Measurements from ENCODE around the gene TBKBP1.

- TF ChIP-seq, protein P1, sequence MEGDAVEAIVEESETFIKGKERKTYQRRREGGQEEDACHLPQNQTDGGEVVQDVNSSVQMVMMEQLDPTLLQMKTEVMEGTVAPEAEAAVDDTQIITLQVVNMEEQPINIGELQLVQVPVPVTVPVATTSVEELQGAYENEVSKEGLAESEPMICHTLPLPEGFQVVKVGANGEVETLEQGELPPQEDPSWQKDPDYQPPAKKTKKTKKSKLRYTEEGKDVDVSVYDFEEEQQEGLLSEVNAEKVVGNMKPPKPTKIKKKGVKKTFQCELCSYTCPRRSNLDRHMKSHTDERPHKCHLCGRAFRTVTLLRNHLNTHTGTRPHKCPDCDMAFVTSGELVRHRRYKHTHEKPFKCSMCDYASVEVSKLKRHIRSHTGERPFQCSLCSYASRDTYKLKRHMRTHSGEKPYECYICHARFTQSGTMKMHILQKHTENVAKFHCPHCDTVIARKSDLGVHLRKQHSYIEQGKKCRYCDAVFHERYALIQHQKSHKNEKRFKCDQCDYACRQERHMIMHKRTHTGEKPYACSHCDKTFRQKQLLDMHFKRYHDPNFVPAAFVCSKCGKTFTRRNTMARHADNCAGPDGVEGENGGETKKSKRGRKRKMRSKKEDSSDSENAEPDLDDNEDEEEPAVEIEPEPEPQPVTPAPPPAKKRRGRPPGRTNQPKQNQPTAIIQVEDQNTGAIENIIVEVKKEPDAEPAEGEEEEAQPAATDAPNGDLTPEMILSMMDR (IDR thresholded peaks at IDR 0.05) = no peak
- TF ChIP-seq EZH2phosphoT487 (IDR thresholded peaks at IDR 0.05) = no peak
Observed at GRCh38 chr17:47654991-47655390, 39.0 kb upstream of the TBKBP1 start.

Data from neural progenitor cell (in vitro differentiated cells).